GM12878 (cell line): Measurements from ENCODE around the gene CUL9. TPM values are rescaled to one million over a fixed set of nuclear protein-coding genes. Genes with fewer than 3 reads are reported as not detected.
A peak's percentile ranks its signal among the peaks of the same experiment; 100 is the strongest.

Experiments used
- ATAC-seq: fragments of 200-7000 bp; cut with Tn5 transposase; 3 replicates; pipeline ENCODE4 v1.9.1; 2020; ENCODE audit warnings: mild to moderate bottlenecking, moderate library complexity
- BruUV-seq: library from RNA; stranded (reverse); fragments of 400-500 nt; replicated peaks from 2 replicates; lab custom pipeline; 2021; lab: Mats Ljungman, UMichigan
- CTCF ChIA-PET: fragments of 300-600 bp; sonication (Branson Sonifier 250); formaldehyde crosslinking; extraction: SDS; loops from one replicate; lab custom pipeline; 2021; ENCODE audit warnings: inconsistent platforms; lab: Yijun Ruan, JAX
- POLR2A ChIA-PET: fragments of 350-600 bp; formaldehyde crosslinking; extraction: SDS; loops from one replicate; lab custom pipeline; 2021; ENCODE audit warnings: inconsistent platforms; lab: Charles Lee
- RAD21 ChIA-PET: fragments of 300-600 bp; sonication (Branson Sonifier 250); formaldehyde crosslinking; loops from one replicate; lab custom pipeline; 2023; ENCODE audit warnings: antibody characterized with exemption; ENCODE audit not compliant: unreplicated experiment; lab: Charles Lee
- SMC1A ChIA-PET: fragments of 300-600 bp; sonication (Branson Sonifier 250); formaldehyde crosslinking; loops from one replicate; lab custom pipeline; 2023; ENCODE audit not compliant: unreplicated experiment, uncharacterized antibody; lab: Charles Lee
- DNase-seq: peaks from one replicate; pipeline ENCODE4 v3.0.0-alpha.2; 2011; ENCODE audit warnings: low read depth, low spot score
- FAIRE-seq: peaks from 3 replicates; lab custom pipeline; 2011; peaks lifted over from hg19 to GRCh38; lab: Jason Lieb, UNC
- H2AFZ ChIP-seq: 2 replicates; pipeline ENCODE4 v1.6.0; 2011; ENCODE audit warnings: low read depth, low read length, control low read depth; ENCODE audit not compliant: control insufficient read depth
- H3K27ac ChIP-seq: 2 replicates; pipeline ENCODE4 v1.5.1; 2011; ENCODE audit warnings: control low read depth; ENCODE audit not compliant: control insufficient read depth, insufficient read depth
- H3K27me3 ChIP-seq, 2 experiments: replicated peaks in 1 of 2; 2 replicates each; pipeline versions ENCODE4 v1.6.0 to v1.6.1; 2011; ENCODE audit warnings: low read length in 1 of 2; ENCODE audit not compliant: control insufficient read depth in 2 of 2, insufficient read depth in 2 of 2
- H3K36me3 ChIP-seq, 2 experiments: 2 replicates each; pipeline ENCODE4 v1.5.1; 2011; ENCODE audit warnings: low read length in 1 of 2; ENCODE audit not compliant: control insufficient read depth in 2 of 2, insufficient read depth in 2 of 2
- H3K4me1 ChIP-seq: 2 replicates; pipeline ENCODE4 v1.6.1; 2011; ENCODE audit warnings: mild to moderate bottlenecking, low read length, moderate library complexity, mixed read lengths; ENCODE audit not compliant: control insufficient read depth, insufficient read depth
- H3K4me2 ChIP-seq: 2 replicates; pipeline ENCODE4 v1.6.0; 2011; ENCODE audit warnings: control low read depth; ENCODE audit not compliant: control insufficient read depth, insufficient read depth
- H3K4me3 ChIP-seq: fragments of 200-600 bp; sonication (generic); 2 replicates; pipeline ENCODE4 v1.5.1; 2016
- H3K79me2 ChIP-seq: 2 replicates; pipeline ENCODE4 v1.6.0; 2011; ENCODE audit warnings: low read length; ENCODE audit not compliant: control insufficient read depth, insufficient read depth
- H3K9ac ChIP-seq: 2 replicates; pipeline ENCODE4 v1.8.0; 2011; ENCODE audit warnings: low read length, control low read depth, mixed read lengths; ENCODE audit not compliant: control insufficient read depth, insufficient read depth
- H3K9me3 ChIP-seq: replicated peaks from 3 replicates; pipeline ENCODE4 v1.5.1; 2011; ENCODE audit warnings: mild to moderate bottlenecking, low read length; ENCODE audit not compliant: control insufficient read depth, insufficient read depth
- H4K20me1 ChIP-seq: 2 replicates; pipeline ENCODE4 v1.6.0; 2011; ENCODE audit not compliant: control insufficient read depth, insufficient read depth
- CEBPB ChIP-seq, 2 experiments: fragments of 150-350 bp in 1 of 2; IDR thresholded peaks; 2 replicates each; pipeline ENCODE4 v1.6.1; 2012 to 2014; ENCODE audit warnings: low read depth in 2 of 2, low read length in 2 of 2, borderline replicate concordance in 1 of 2, inconsistent platforms in 1 of 2
- LARP7 ChIP-seq: fragments of 450-650 bp; IDR thresholded peaks from 2 replicates; pipeline ENCODE4 v1.6.1; 2017; ENCODE audit warnings: mild to moderate bottlenecking
- MXI1 ChIP-seq: fragments of 150-350 bp; IDR thresholded peaks from 2 replicates; pipeline ENCODE4 v1.6.1; 2011; ENCODE audit warnings: low read depth, mild to moderate bottlenecking, inconsistent platforms, low read length, improper control_type of control experiment
- NR2F1 ChIP-seq: fragments of 450-650 bp; conservative IDR thresholded peaks from 2 replicates; pipeline ENCODE4 v1.6.1; 2017; ENCODE audit warnings: mild to moderate bottlenecking
- POLR2A ChIP-seq: IDR thresholded peaks from 2 replicates; pipeline ENCODE4 v1.6.1; 2011; ENCODE audit warnings: low read depth, mild to moderate bottlenecking, low read length
- RAD51 ChIP-seq: fragments of 450-650 bp; IDR thresholded peaks from 2 replicates; pipeline ENCODE4 v1.6.1; 2016; ENCODE audit warnings: moderate library complexity, mild to moderate bottlenecking, inconsistent platforms
- RUNX3 ChIP-seq: IDR thresholded peaks from 2 replicates; pipeline ENCODE4 v1.6.1; 2012; ENCODE audit warnings: low read length, inconsistent platforms
- SIX5 ChIP-seq: IDR thresholded peaks from 2 replicates; pipeline ENCODE4 v1.6.1; 2011; ENCODE audit warnings: mild to moderate bottlenecking, low read depth, low read length, moderate library complexity; ENCODE audit not compliant: severe bottlenecking
- SMARCA5 ChIP-seq: fragments of 450-650 bp; IDR thresholded peaks from 2 replicates; pipeline ENCODE4 v1.6.1; 2017; ENCODE audit warnings: mild to moderate bottlenecking
- SREBF2 ChIP-seq: IDR thresholded peaks from 2 replicates; pipeline ENCODE4 v1.6.1; 2012; ENCODE audit warnings: mild to moderate bottlenecking, low read length
- TARDBP ChIP-seq: IDR thresholded peaks from 2 replicates; pipeline ENCODE4 v1.6.1; 2016; ENCODE audit warnings: borderline replicate concordance
- ZBED1 ChIP-seq: IDR thresholded peaks from 2 replicates; pipeline ENCODE4 v1.6.1; 2016; ENCODE audit warnings: borderline replicate concordance
- ZZZ3 ChIP-seq: IDR thresholded peaks from 2 replicates; pipeline ENCODE4 v1.6.1; 2011; ENCODE audit warnings: low read depth; ENCODE audit not compliant: control insufficient read depth, insufficient read length
- WGBS: methylation state at CpG from one replicate; pipeline ENCODE4 v1.1.6; 2016; ENCODE audit warnings: low lambda C conversion rate; ENCODE audit not compliant: insufficient replicate concordance, insufficient coverage; ENCODE audit errors: missing lambda C conversion rate; 5-methylcytosine and 5-hydroxymethylcytosine counted together
- in situ Hi-C: fragments of 300-500 bp; cut with MboI; formaldehyde crosslinking; loops from 9 replicates; pipeline ENCODE4 v1.14.3; 2018; ENCODE audit warnings: mixed read lengths
- intact Hi-C: fragments of 100-400 bp; cut with micrococcal nuclease; formaldehyde crosslinking; loops from one replicate; pipeline ENCODE4 v1.14.2; 2022; ENCODE audit not compliant: unreplicated experiment
- polyA plus RNA-seq, 11 experiments: library from polyadenylated mRNA; depleted of rRNA in 4 of 11; unstranded in 6 of 11; stranded (reverse) in 5 of 11; fragments of >200 nt; fragmentation: Nextera tagmentation in 4 of 11; fragmentation: Illumina TruSeq in 1 of 11; extraction: Ambion mirVana in 4 of 11; extraction: Trizol in 1 of 11; gene quantifications; 1 replicate in 1 of 11; 2 replicates in 10 of 11; pipeline versions ENCODE4 v1.2.1 to v1.2.3, GENCODE V29; 2011 to 2016; ENCODE audit warnings: inconsistent platforms in 2 of 11, missing spikeins in 2 of 11, low read depth in 1 of 11
- total RNA-seq, 4 experiments: library from RNA; depleted of rRNA in 3 of 4; stranded (reverse); fragments of >200 nt in 3 of 4; fragmentation: Illumina TruSeq in 1 of 4; extraction: Trizol in 1 of 4; gene quantifications; 2 replicates each; pipeline versions ENCODE4 v1.2.1 to v1.2.3, GENCODE V29; 2013 to 2021
- TF ChIP-seq, protein P1 (sequence below): fragments of 450-650 bp; IDR thresholded peaks from 2 replicates; pipeline ENCODE4 v1.6.1; 2017; ENCODE audit warnings: low read depth, mild to moderate bottlenecking, moderate library complexity

CUL9 gene
- total and polyA plus RNA-seq, 10 of the 15 experiments (the other 5 are each of a cell fraction or from before 2014, with no cell fraction given) = 1.2 to 48.3 (median 17.2) TPM

DNA sequence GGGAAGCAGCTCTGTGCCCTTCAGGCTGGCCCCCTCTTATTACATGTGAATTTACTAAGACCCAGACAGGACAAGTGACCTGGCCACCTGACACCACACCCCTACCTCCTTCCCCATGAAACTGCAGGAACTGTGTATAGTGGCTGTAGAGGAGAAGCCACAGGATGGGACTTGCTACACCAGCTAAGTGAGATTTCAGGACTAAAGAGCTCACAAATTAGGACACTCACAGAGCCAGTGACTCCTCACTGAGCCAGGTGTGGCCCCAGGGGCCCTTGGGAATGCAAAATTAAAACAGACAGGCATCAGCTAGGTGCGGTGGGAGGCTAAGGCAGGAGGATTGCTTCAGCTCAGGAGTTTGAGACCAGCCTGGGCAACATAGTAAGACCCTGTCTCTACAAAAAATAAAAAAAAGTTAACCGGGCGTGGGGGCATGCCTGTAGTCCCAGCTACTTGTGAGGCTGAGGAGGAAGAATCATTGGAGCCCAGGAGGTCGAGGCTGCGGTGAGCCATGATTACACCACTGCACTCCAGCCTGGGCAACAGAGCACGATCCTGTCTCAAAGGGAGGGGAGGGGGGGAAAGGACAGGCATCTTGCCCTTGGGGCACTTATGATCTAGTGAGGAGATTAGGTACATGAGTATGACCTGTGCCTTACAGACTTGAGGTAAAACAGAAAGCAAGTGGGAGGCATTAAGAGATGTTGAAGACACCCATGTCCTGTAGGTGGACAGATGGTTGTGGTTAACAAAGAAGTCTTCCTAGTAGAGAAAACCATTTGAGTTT lies 34.1 kb upstream of the CUL9 start:
- Histone ChIP-seq H3K79me2 (no peaks in the 10 kb centered on the region), H4K20me1 (no peaks in the 10 kb centered on the region), H3K36me3 (no peaks in the 10 kb centered on the region), H3K4me2 (no peak overlapping the region), H3K9ac (no peak overlapping the region), H3K9me3 (no peaks in the 10 kb centered on the region), H3K4me1 (no peaks in the 10 kb centered on the region), H3K27ac (no peak overlapping the region), H3K27me3 (no peaks in the 10 kb centered on the region; a peak in 1 of 4 replicates), H2AFZ (no peak overlapping the region), H3K4me3 (no peak overlapping the region)
- BruUV-seq = no TSS peak
- SMC1A ChIA-PET = interaction anchor here (1.0 to 1.4 kb wide), 5 partner anchors 50 to 248 kb away, joined by 3 to 4 read pairs (median 3); partner anchors contain the start of gene CNPY3
- ATAC-seq = 0 out of 3 replicates have a peak, but pooled peaks have one; percentile 10
- no peak for FAIRE-seq
- CTCF ChIA-PET = interaction anchor here (0.6 to 2.0 kb wide), 9 partner anchors 25 to 449 kb away, joined by 3 to 10 read pairs (median 3); partner anchors contain the start of gene MEA1
- intact Hi-C loops (no loop called here), in situ Hi-C loops (no loop called here)
- TF ChIP-seq RUNX3 = peak; percentile 18; the same call in 1 of the 2 replicates
- no peak for TF ChIP-seq NR2F1
- TF ChIP-seq CEBPB (IDR thresholded peaks at IDR 0.05; ENCODE audit: borderline replicate concordance in 1 of 2, low read depth in 2 of 2, low read length in 2 of 2) = no peak
- TF ChIP-seq SREBF2 = no peak
- no peak for DNase-seq
- 54% methylated on average over 5 of the region's 6 CpGs for WGBS
- RAD21 ChIA-PET = interaction anchor here (1.4 kb wide), 1 partner anchor 183 kb away, joined by 3 read pairs; no protein-coding TSS in a partner anchor
- POLR2A ChIA-PET = interaction anchor here (0.7 kb wide), 1 partner anchor 38 kb away, joined by 7 read pairs; no protein-coding TSS in a partner anchor

DNA sequence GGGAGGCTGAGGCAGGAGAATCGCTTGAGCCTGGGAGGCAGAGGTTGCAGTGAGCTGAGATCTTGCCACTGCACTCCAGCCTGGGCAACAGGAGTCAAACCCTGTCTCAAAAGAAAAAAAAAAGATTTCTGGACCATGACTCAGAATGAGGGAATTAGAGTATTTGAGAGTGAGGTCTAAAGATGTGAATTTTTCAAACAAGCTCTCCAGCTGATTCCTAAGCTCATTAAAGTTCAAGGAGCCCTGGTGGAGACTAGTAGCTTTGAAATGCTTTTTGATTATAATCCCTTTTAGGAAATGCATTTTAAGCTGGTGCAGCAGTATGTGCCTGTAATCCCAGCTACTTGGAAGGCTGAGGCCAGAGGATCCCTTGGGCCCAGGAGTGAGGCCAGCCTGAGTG lies 32.7 kb upstream of the CUL9 start:
- no TSS peak for BruUV-seq
- CTCF ChIA-PET = interaction anchor here (0.6 kb wide), 1 partner anchor 822 kb away, joined by 3 read pairs; no protein-coding TSS in a partner anchor
- H3K9me3 ChIP-seq = no peaks in the 10 kb centered on the region
- TF ChIP-seq ZZZ3 = no peak
- TF ChIP-seq RAD51 = no peak
- TF ChIP-seq TARDBP = no peak
- TF ChIP-seq POLR2A = no peak
- TF ChIP-seq CEBPB (IDR thresholded peaks at IDR 0.05; ENCODE audit: borderline replicate concordance in 1 of 2, low read depth in 2 of 2, low read length in 2 of 2) = no peak
- TF ChIP-seq, protein P1, sequence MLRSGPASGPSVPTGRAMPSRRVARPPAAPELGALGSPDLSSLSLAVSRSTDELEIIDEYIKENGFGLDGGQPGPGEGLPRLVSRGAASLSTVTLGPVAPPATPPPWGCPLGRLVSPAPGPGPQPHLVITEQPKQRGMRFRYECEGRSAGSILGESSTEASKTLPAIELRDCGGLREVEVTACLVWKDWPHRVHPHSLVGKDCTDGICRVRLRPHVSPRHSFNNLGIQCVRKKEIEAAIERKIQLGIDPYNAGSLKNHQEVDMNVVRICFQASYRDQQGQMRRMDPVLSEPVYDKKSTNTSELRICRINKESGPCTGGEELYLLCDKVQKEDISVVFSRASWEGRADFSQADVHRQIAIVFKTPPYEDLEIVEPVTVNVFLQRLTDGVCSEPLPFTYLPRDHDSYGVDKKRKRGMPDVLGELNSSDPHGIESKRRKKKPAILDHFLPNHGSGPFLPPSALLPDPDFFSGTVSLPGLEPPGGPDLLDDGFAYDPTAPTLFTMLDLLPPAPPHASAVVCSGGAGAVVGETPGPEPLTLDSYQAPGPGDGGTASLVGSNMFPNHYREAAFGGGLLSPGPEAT = no peak
- no peak for TF ChIP-seq LARP7
- TF ChIP-seq SIX5 = no peak
- TF ChIP-seq SMARCA5 = no peak
- no peak for TF ChIP-seq ZBED1
- TF ChIP-seq MXI1 = no peak

More for the DNA sequence above, 32.7 kb upstream of the CUL9 start:
- Histone ChIP-seq H3K36me3 (no peaks in the 10 kb centered on the region), H3K4me2 (no peak overlapping the region), H3K4me1 (no peaks in the 10 kb centered on the region), H3K9ac (no peak overlapping the region), H3K27me3 (no peaks in the 10 kb centered on the region; a peak in 1 of 4 replicates), H3K4me3 (no peak overlapping the region), H2AFZ (no peak overlapping the region), H4K20me1 (no peaks in the 10 kb centered on the region), H3K27ac (no peak overlapping the region), H3K79me2 (no peaks in the 10 kb centered on the region)
- in situ Hi-C loops (no loop called here), intact Hi-C loops (no loop called here)
- RAD21 ChIA-PET = no interaction called here
- WGBS = 88% methylated on average over 1 of the region's 1 CpG
- no peak for ATAC-seq
- no peak for DNase-seq
- SMC1A ChIA-PET = interaction anchor here (0.6 to 0.7 kb wide), 3 partner anchors 11 to 256 kb away, joined by 3 to 4 read pairs (median 3); no protein-coding TSS in a partner anchor
- FAIRE-seq = no peak
- POLR2A ChIA-PET = interaction anchor here (0.7 kb wide), 1 partner anchor 144 kb away, joined by 7 read pairs; no protein-coding TSS in a partner anchor
